ENCODE measurements around the gene NEMF.
"Not testable (repeated sequence)": the region's sequence is repeated elsewhere in the genome, so short reads cannot be mapped to it uniquely, and the experiment has no call there.

The NEMF gene

DNA sequence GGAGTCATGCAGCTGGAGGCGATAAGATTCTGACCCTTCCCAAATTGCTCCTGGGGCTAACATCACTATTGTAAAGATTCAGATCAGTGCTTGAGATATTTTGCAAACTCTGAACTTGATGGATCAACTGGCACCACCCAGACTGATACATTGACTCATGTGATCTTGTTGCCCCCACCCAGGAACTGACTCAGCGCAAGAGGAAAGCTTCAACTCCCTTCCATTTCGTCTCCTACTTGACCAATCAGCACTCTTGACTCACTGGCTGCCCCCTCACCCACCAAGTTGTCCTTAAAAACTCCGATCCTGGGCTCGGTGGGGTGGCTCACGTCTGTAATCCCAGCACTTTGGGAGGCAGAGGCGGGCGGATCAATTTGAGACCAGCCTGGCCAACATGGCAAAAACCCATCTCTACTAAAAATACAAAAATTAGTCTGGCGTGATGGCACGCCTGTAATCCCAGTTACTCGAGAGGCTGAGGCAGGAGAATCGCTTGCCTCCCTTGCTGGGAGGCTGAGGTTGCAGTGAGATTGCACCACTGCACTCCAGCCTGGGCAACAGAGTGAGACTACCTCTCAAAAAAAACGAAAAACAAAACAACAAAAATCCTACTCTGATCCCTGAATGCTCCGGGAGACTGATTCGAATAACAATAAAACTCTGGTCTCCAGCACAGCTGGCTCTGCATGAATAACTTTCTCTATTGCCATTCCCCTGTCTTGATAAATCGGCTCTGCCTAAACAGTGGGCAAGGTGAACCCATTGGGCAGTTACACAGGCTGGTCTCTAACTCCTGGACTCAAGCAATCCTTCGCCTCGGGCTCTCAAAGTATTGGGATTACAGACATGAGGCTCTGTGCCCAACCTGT, 30.5 kb upstream of the NEMF start:
- no peak for TF ChIP-seq CTCF (IDR thresholded peaks at IDR 0.05; ENCODE audit: low read length, missing control alignments)
- DNase-seq (ENCODE audit: low read depth), result peak; percentile 36
- no peak overlapping the region for H3K4me3 ChIP-seq (replicated peaks; ENCODE audit: low read depth, low read length)

GRCh38 chr14:49881350-49882001, 28.9 kb upstream of the NEMF start:
- no peak overlapping the region for H3K4me3 ChIP-seq (replicated peaks; ENCODE audit: low read depth, low read length)
- no peak for TF ChIP-seq CTCF (IDR thresholded peaks at IDR 0.05; ENCODE audit: low read length, missing control alignments)
- DNase-seq (ENCODE audit: low read depth), result no peak

DNA sequence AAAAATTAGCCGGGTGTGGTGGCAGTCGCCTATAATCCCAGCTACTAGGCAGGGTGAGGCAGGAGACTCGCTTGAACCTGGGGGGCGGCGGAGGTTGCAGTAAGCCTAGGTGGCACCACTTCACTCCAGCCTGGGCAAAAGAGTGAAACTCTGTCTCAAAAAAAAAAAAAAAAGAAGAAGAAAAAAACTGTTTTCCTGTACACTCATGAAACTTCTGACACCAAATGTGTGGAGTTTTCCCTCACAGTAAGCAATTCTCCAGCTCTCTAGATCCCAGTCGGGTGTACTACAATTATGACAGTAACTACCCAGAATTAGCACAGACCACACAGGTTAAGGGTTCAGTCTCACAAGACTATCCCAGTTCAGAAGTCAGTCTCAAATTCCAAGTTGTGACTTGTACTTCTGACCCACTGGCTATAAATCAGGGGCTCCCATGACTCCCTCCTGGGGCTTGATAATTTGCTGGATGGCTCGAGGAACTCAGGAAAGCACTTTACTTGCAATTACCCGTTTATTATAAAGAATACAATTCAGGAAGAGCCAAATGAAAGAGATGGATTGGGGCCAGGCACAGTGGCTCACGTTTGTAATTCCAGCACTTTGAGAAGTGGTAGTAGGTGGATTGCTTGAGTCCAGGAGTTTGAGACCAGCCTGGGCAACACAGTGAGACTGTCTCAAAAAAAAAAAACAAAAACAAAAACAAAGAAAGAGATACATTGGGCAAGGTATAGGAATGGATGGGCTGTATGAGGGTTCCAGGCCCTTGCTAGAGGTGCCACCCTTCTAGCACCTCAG, 27.9 kb upstream of the NEMF start:
- H3K4me3 ChIP-seq (replicated peaks; ENCODE audit: low read depth, low read length), result no peak overlapping the region
- DNase-seq (ENCODE audit: low read depth), result no peak
- no peak for TF ChIP-seq CTCF (IDR thresholded peaks at IDR 0.05; ENCODE audit: low read length, missing control alignments)

- TF ChIP-seq CTCF (IDR thresholded peaks at IDR 0.05; ENCODE audit: low read length, missing control alignments), result peak; percentile 76
- no peak overlapping the region for H3K4me3 ChIP-seq (replicated peaks; ENCODE audit: low read depth, low read length)
- DNase-seq (ENCODE audit: low read depth), result peak; percentile 74
Measured at GRCh38 chr14:49879646-49880204, 27.1 kb upstream of the NEMF start.

DNA sequence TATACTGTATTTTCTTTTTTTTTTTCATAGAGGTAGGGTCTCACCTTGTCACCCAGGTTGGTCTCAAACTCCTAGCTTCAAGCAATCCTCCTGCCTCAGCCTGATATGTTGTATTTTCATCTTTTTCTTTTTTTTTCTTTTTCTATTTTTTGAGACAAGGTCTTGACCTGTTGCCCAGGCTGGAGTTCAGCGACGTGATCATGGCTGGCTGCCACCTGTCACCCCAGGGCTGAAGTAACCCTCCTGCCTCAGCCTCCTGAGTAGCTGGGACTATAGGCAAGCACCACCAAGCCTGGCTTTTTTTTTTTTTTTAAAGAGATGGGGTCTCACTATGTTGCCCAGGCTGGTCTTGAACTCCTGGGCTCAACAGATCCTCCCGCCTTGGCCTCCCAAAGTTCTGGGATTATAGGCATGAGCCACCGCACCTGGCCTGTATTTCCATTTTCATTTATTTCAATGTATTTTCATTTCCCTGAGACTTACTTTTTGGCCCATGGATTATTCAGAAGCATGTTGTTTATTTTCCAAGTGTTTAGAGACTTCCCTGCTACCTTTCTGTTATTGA, 24.1 kb upstream of the NEMF start:
- no peak for TF ChIP-seq CTCF (IDR thresholded peaks at IDR 0.05; ENCODE audit: low read length, missing control alignments)
- DNase-seq (ENCODE audit: low read depth), result no peak
- H3K4me3 ChIP-seq (replicated peaks; ENCODE audit: low read depth, low read length), result no peak overlapping the region

DNA sequence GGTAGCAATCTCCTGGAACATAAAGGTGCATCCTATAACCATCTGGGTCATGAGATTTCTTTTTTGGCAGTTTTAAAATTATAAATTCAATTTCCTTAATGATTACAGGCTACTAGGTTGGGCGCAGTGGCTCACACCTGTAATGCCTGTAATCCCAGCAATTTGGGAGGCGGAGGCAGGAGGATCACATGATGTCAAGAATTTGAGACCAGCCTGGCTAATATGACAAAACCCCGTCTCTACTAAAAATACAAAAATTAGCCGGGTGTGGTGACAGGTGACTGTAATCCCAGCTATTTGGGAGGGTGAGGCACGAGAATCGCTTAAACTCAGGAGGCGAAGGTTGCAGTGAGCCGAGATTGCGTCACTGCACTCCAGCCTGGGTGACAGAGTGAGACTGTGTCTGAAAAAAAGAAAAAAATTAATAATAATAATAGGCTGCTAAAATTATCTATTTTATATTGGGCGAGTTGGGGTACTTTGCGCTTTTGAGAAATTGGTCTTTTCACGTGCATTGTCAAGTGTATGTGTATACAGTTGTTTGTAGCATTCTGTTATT, 23.1 kb upstream of the NEMF start:
- H3K4me3 ChIP-seq (replicated peaks; ENCODE audit: low read depth, low read length), result no peak overlapping the region
- TF ChIP-seq CTCF (IDR thresholded peaks at IDR 0.05; ENCODE audit: low read length, missing control alignments), result no peak
- no peak for DNase-seq (ENCODE audit: low read depth)

GRCh38 chr14:49873548-49873947, 21.0 kb upstream of the NEMF start:
- not testable (repeated sequence) for DNase-seq (ENCODE audit: low read depth); H3K4me3 ChIP-seq (replicated peaks; ENCODE audit: low read depth, low read length)

Measured in fibroblast of pulmonary artery (primary cell).